KOPT-K1 (cell line): Measurements from ENCODE around the gene PYM1.
"Not testable (repeated sequence)": the region's sequence is repeated elsewhere in the genome, so short reads cannot be mapped to it uniquely, and the experiment has no call there.

Experiments
- H3K27ac ChIP-seq: fragments of 200-600 bp; sonication (generic); 2 replicates; pipeline ENCODE4 v1.5.1; 2016; ENCODE audit warnings: antibody characterized with exemption, mild to moderate bottlenecking, low read depth, low read length; ENCODE audit not compliant: poor library complexity, severe bottlenecking
- H3K36me3 ChIP-seq: fragments of 200-600 bp; sonication (generic); 2 replicates; pipeline ENCODE4 v1.5.1; 2017; ENCODE audit warnings: antibody characterized with exemption, mild to moderate bottlenecking, low read length, moderate library complexity; ENCODE audit not compliant: insufficient read depth
- H3K9me3 ChIP-seq: fragments of 200-600 bp; sonication (generic); 2 replicates; pipeline ENCODE4 v1.5.1; 2017; ENCODE audit warnings: antibody characterized with exemption, low read length, mild to moderate bottlenecking; ENCODE audit not compliant: insufficient read depth, poor library complexity, severe bottlenecking

The PYM1 gene

DNA sequence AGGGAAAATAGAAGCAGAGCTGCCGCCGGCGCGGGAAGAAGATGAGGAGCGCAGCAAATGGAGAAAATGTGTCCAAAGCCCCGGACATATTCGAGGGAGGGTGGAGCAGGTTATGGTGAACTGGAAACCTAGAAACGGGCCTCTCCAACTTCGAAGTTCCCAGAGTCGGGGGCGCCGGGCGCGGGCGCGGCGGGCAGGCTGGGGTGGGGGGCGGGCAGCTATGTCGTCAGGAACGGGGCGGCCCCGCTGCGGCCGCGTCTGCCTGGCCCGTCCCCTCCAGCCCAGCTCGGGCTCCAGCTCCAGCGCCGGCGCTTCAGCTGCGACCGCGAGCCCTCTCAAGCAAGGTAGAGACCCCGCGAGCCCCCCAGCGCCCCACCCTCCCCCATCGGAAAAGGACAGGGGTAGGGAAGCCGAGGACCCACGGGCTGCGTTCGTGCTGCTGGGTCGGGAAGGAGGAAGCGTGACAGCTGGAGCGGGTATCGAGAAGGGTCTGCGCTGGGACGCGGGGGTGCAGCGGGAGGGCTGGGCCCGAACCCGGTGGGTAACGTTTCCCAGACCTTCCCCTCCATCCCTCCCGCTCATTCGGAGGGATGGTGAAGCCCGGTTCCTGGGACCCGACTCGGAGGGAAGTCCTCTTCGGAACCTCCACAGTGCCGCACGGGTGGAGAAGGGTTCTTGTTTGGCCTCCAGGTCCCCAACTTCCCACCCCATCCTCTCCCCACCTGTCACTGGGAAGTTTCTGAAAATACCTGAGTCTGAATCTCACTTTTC is 4.3 kb upstream of the PYM1 start:
- peak overlapping the region; percentile 98 for H3K27ac ChIP-seq
- no peaks in the 10 kb centered on the region for H3K9me3 ChIP-seq
- peaks cover 45% of the 10 kb centered on the region for H3K36me3 ChIP-seq

DNA sequence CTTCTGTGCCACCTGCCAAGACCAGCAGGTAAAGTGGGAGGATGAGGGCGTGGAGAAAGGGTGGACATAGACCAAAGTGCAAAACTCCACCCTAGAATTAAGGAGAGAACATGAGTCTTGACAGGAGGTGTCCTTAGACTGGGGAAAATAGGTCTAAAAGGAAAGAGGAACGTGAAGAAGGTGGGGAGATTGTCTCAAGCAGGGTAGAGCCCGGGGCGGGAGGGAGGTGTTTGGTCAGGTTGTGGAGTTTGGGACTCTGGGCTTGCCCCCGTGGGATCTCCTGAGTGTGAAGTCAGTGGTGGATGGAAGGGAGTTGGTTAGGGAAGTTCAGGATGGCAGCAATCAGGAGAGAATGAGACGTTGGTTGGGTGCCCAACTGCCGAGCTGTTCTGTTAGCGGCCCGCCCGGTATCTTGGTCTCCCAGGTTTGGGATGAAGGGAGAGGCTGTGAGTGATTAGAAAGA is 3.7 kb upstream of the PYM1 start:
- Histone ChIP-seq H3K9me3 (no peaks in the 10 kb centered on the region), H3K27ac (peak overlapping the region; percentile 98), H3K36me3 (peaks cover 39% of the 10 kb centered on the region)

DNA sequence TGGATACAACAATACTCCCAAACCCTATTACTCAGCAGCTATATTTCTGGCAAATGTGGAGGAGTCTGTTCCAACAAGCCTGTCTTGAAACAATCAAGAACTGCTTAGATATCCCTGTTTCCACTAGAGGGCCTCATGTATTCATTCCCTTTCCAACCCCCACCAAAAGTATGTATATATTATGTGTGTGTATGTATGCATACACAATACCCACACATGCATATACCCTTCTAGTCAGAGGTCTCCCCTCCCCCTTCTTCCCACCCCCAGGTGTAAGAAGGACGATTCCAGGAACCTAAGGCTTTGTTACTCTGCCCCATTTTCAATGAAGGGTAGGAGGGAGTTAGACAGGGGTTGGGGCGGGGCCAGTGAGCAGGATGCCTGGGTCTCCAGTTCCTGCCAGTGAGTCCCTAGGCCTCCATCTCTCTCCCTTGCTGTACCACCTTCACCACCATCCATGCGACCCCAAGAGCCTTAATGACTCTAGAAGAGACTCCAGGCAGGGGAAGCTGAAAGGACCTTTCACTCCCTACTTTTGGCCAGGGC is 3.1 kb upstream of the PYM1 start, which contains the start of gene DGKA:
DGKA (plus strand) TSS at position 392 of the 546 bp plus-strand sequence. CDS start 5,342 bp downstream, outside the sequence.
- peaks cover 34% of the 10 kb centered on the region for H3K36me3 ChIP-seq
- peak within 1 kb of the TSS; percentile 98 for H3K27ac ChIP-seq
- no peaks in the 10 kb centered on the region for H3K9me3 ChIP-seq

DNA sequence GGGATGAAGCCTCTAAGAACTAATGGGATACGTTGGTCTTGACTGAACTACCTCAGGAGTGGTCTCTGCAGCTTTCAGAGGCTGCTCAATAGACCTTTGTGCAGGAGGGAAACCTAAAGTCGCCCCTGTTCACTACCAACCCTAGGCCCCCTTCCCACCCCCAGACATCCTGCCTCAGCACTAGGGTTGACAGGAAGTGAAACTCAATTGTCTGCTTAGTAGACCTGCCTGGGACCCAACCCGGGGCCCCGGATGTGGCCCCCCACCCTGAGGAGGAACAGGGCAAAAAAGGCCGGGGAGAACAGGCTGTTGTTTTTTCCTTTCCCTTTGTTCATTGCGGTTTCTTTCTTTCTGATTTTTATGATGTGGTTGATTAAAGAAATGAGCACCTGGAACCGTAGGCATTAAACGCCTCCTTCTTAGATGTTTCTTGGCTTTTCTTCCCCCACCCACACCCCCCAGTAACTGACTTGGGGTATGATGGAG is 1.7 kb upstream of the PYM1 start:
- peaks cover 26% of the 10 kb centered on the region for H3K36me3 ChIP-seq
- peak overlapping the region; percentile 98 for H3K27ac ChIP-seq
- H3K9me3 ChIP-seq, result no peaks in the 10 kb centered on the region

DNA sequence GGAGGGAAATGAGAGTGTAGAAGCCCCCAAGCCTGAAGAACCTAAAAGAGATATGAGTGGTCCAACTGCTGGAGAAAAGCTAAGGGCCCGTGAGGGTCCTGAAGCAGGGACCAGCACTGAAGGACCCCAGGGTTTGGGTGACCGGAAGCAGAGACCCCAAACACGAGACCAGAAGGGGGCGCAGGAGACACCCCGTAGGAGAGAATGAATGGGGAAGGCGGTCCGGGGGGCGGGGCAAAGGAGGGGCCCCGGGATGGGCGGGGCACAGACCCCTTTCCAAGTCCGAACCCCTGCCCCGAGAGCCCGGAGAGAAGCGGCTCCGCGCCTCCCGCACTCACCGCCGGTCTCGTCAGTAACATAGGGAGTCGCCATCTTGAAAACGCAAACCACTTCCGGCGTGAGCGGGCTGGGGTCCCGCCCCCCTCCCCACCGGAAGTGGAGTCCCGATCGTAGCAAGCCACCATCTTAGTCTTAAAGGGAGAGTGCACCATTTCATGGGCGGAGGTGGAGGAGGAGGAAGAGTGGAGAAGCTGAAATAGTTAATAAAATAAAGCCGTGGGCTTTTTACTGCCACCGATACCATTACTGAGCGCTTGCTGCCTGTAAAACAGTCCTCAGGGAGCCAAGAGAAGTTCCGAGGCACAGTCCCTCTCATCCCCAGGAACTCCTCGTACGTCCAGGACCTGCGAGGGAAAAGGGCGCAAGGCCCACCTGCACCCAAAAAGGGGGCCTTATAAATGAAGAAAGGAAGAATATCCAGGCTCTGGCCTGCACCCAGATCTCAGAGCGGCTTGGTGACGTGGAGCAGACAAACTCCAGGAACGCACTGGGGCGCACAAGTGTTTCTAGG is 731 bp downstream of the PYM1 start:
- Histone ChIP-seq H3K9me3 (no peaks in the 10 kb centered on the region), H3K27ac (peak overlapping the region; percentile 98), H3K36me3 (peaks cover 16% of the 10 kb centered on the region)

DNA sequence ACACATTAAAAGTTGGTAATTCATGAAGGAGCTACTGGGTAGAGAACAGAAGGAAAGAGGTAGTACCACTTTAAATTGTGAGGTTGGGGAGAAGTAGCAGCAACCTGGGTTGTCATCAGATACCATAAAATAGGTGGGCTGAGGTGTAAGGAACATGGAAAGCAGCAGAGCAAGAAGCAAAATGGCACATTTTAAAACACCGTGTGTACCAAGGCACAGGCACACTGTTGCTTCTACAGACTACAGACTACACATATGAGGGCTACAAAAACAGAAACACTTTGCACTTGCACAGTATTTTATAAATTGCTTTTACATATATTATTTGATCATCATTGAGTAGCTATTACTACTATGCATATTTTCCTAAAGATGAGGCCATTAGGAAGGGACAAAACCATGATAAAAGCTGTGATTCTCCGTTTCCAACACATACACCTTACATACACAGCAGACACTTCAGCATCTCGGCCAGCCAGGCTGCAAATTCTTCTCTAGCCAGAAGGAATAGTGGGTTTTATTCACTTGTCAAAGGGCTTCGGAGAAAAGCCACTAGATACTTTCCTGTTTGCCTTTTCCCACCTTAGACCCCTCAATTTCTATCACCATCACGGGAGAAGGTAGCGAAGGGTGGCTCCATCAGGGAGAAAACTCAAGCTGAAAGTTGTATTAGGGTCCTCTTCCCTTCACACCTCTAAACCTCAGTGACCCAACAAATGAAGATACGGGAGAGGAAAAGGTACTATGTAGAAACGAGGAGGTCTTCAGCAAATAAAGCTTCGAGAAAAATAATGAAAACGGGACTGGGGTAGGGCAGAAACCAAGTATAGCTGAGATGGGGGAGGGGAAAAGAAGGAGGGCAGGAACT is 1.6 kb downstream of the PYM1 start:
- H3K36me3 ChIP-seq, result peaks cover 18% of the 10 kb centered on the region

DNA sequence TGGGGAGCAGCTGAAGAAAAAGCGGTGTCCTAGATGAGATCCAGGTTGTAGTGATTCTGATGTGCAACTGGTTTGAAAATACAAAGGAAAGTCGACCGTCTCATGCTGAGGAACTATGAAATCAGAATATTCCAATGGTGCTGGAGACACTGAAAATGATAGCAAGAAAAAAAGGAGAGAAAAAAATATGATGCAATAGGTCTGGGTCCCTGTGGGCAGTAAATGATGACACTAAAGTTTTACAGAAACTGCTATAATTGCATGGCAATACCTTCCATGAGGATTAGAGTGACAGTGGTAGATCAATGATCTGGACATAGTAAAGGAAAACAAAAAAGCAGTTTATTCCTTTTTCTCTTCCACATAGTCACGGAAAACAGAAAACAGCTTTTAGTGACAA is 2.3 kb downstream of the PYM1 start:
- H3K36me3 ChIP-seq, result peaks cover 19% of the 10 kb centered on the region
- no peaks in the 10 kb centered on the region for H3K9me3 ChIP-seq
- peak overlapping the region; percentile 98 for H3K27ac ChIP-seq

More for the DNA sequence above, 1.6 kb downstream of the PYM1 start:
- peak overlapping the region; percentile 98 for H3K27ac ChIP-seq
- no peaks in the 10 kb centered on the region for H3K9me3 ChIP-seq

DNA sequence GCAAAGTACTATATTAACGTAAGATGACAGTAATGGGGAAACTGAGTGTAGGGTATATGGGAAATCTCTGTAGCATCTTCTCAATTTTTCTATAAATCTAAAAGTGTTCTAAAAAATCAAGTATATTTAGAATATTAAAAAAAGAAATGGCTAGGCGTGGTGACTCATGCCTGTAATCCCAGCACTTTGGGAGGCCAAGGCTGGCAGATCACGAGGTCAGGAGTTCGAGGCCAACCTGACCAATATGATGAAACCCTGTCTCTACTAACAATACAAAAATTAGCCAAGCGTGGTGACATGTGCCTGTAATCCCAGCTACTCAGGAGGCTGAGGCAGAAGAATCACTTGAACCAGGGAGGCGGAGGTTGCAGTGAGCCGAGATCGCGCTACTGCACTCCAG is 4.0 kb downstream of the PYM1 start:
- H3K36me3 ChIP-seq, result peaks cover 35% of the 10 kb centered on the region
- not testable (repeated sequence) for H3K27ac ChIP-seq, H3K9me3 ChIP-seq

DNA sequence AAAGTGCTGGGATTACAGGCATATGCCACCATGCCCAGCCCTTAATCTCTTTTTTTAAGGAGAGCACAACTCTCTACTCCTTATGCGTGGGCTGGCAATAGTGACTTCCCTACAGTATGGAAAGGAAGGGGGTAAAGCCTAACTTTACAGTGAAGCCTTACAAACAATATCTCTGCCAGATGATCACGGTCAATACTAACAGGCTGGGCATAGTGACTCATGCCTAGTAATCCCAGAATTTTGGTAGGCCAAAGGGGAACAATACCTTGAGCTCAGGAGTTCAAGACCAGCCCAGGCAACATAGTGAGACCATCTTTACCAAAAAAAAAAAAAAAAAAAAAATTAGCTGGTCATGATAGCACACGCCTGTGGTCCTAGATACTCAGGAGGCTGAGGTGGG is 5.6 kb downstream of the PYM1 start:
- Histone ChIP-seq H3K9me3 (no peaks in the 10 kb centered on the region), H3K27ac (no peak overlapping the region), H3K36me3 (peaks cover 40% of the 10 kb centered on the region)

DNA sequence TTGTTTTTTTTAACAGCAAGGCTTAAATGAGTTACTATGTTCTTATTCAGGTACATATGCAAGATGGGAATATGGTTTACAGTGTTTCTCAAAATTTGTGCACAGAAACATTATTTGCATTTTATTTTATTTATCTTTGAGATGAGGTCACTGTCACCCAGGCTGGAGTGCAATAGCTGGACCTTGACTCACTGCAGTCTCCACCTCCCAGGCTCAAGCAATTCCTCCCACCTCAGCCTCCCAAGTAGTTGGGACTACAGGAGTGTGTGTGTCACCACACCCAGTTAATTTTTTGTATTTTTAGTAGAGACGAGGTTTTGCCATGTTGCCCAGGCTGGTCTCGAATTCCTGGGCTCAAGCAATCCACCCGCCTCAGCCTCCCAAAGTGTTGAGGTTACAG is 8.7 kb downstream of the PYM1 start:
- H3K36me3 ChIP-seq, result peaks cover 61% of the 10 kb centered on the region
- not testable (repeated sequence) for H3K9me3 ChIP-seq, H3K27ac ChIP-seq

DNA sequence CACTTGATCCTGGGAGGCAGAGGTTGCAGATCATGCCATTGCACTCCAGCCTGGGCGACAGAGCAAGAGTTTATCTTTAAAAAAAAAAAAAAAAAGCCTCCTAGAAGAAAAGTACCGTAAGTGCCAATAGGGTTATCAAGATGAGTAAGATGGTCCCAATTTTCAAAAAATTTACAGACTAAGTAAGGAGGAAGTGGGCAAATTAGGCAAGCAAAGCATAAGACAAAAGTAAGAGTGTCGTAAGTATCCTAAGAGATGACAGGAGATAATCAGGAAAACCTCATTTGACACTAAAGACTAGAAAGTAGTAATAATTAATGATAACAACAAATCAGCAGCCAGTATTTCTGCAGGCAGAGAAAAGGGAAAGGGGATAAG is 12.2 kb downstream of the PYM1 start:
- H3K9me3 ChIP-seq, result no peaks in the 10 kb centered on the region
- no peak overlapping the region for H3K27ac ChIP-seq
- H3K36me3 ChIP-seq, result peaks cover 70% of the 10 kb centered on the region

DNA sequence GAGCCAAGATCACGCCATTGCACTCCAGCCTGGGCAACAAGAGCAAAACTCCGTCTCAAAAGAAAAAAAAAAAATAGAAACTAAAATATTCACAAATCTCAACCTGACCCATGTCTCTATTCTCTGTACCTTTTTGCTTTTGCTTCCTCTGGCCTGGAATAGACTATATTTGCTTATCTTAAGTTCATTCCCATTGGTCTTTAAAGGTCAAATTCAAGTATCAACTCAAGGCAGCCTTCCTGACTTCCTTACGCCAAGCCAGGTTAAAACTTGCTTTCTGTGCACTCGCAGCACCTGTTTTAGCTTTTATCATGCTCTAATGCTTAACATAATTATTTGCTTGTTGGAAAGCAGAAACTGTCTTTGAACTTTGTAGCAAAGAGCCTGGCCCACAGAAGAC is 14.8 kb downstream of the PYM1 start:
- peaks cover 49% of the 10 kb centered on the region for H3K36me3 ChIP-seq
- no peaks in the 10 kb centered on the region for H3K9me3 ChIP-seq
- no peak overlapping the region for H3K27ac ChIP-seq

DNA sequence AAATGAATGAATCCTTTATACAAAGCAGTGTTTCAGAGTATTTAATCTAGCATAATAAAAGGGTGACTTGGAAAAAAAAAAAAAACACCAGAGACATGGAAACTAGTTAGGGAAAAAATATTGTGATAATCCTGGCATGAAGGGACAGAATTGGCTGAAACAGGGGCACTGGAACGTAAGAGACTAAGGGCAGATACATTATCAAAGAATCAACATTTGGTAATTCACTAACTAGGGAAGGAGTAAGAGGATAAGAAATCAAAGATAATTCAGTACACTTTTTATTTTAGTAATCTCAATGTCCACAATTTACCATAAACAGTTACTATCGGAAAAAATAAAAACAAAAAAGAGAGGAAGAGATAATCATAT is 18.2 kb downstream of the PYM1 start:
- no peak overlapping the region for H3K27ac ChIP-seq
- peaks cover 25% of the 10 kb centered on the region for H3K36me3 ChIP-seq
- no peaks in the 10 kb centered on the region for H3K9me3 ChIP-seq

DNA sequence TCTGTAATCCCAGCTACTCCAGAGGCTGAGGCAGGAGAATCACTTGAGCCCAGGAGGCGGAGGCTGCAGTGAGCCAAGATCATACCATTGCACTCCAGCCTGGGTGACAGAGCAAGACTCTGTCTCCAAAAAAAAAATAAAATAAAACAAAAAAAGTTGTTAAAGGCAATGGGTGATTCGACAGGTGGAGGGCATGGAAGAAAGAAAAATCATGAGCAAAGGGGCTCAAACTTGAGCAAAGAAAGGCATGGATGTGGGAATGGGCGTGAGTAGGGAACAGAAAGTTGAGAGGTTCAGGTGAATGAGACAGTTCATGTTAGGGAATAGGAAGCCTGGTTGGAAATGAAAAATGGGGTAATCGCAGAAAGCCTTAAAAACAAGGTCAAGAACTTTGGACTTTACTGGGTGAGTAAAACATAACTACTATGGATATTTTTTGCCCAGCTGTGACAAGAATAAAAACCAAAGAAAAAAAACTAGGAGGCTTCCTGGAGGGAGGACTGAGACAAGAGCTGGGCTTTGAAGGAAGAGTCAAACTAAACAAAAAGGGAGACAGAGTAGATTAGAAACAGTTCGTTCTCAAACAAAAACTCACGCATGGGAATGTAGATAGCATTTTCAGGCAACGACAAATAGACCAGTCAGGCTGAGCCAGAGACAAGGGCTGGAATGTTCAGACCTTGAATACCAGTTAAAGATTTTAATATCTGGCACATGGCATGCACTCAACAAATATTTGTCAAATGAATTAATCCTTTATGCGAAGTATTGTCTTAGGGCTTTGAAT is 18.8 kb downstream of the PYM1 start:
- Histone ChIP-seq H3K36me3 (peaks cover 19% of the 10 kb centered on the region), H3K27ac (no peak overlapping the region), H3K9me3 (no peaks in the 10 kb centered on the region)
